Lower lobe of right lung (tissue), 2 donors: ENCODE measurements around the gene SKAP1. TPM values are rescaled to one million over a fixed set of nuclear protein-coding genes. Genes with fewer than 3 reads are reported as not detected.

Experiments
- ATAC-seq, 2 donors: fragments of 200-7000 bp; cut with Tn5 transposase; one replicate each; pipeline ENCODE4 v1.9.1; 2020 to 2022; ENCODE audit warnings: mild to moderate bottlenecking in 2 of 2, moderate library complexity in 2 of 2
- DNase-seq: peaks from one replicate; pipeline ENCODE4 v3.0.0-alpha.2; 2020
- H3K27ac ChIP-seq: fragments of 200-600 bp; one replicate; pipeline ENCODE4 v1.8.0; 2022
- H3K27me3 ChIP-seq: fragments of 200-600 bp; one replicate; pipeline ENCODE4 v1.8.0; 2022; ENCODE audit warnings: low read depth
- H3K36me3 ChIP-seq: fragments of 200-600 bp; one replicate; pipeline ENCODE4 v1.8.0; 2022; ENCODE audit warnings: mild to moderate bottlenecking
- H3K4me1 ChIP-seq: fragments of 200-600 bp; one replicate; pipeline ENCODE4 v1.8.0; 2022
- H3K4me3 ChIP-seq: fragments of 200-600 bp; one replicate; pipeline ENCODE4 v1.8.0; 2022; ENCODE audit warnings: mild to moderate bottlenecking
- H3K9me3 ChIP-seq: fragments of 200-600 bp; one replicate; pipeline ENCODE4 v1.8.0; 2022
- intact Hi-C: fragments of 100-400 bp; cut with DNase I; formaldehyde crosslinking; loops from one replicate; pipeline ENCODE4 v1.11.0; 2022
- total RNA-seq: library from RNA; stranded (reverse); fragmentation: NEBNext Ultra II Directional; extraction: Animal tissue kit (Norgen Biotek cat#: 25700); gene quantifications from one replicate; pipeline ENCODE4 v1.2.1, GENCODE V29; 2021
- TF ChIP-seq, protein P1 (sequence below): fragments of 200-600 bp; IDR thresholded peaks from one replicate; pipeline ENCODE4 v1.8.0; 2022; ENCODE audit warnings: antibody characterized with exemption, mild to moderate bottlenecking
- donor health status: DM: no; HTN: yes; CAD: no; lungs with severe emphysema.

SKAP1 gene
- total RNA-seq, 1 donor from 2014 or later: 6.4 TPM

DNA sequence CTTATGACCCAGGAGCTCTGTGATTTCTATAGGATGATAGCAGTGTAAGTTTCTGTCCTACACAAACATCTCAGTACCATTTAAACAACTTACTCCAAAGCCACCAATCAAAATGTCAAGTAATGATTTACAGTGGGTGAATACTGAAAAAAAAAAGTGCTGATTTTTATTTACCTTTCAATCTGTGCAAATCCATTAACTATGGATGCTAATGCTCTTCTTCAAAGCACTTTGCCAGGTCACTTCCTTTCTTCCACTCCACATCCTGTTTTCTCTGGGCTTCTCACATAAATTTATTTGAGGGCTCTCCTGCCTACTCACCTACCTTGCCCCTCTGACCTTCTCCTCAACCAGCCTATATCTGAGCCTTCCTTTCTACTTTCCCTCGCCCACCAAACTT, 101.6 kb downstream of the SKAP1 start:
- no peaks in the 10 kb centered on the region for H3K4me1 ChIP-seq
- H3K9me3 ChIP-seq: no peaks in the 10 kb centered on the region
- ATAC-seq (no peak), DNase-seq (no peak)
- intact Hi-C loops: no loop called here
- TF ChIP-seq, protein P1, sequence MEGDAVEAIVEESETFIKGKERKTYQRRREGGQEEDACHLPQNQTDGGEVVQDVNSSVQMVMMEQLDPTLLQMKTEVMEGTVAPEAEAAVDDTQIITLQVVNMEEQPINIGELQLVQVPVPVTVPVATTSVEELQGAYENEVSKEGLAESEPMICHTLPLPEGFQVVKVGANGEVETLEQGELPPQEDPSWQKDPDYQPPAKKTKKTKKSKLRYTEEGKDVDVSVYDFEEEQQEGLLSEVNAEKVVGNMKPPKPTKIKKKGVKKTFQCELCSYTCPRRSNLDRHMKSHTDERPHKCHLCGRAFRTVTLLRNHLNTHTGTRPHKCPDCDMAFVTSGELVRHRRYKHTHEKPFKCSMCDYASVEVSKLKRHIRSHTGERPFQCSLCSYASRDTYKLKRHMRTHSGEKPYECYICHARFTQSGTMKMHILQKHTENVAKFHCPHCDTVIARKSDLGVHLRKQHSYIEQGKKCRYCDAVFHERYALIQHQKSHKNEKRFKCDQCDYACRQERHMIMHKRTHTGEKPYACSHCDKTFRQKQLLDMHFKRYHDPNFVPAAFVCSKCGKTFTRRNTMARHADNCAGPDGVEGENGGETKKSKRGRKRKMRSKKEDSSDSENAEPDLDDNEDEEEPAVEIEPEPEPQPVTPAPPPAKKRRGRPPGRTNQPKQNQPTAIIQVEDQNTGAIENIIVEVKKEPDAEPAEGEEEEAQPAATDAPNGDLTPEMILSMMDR: no peak
- no peaks in the 10 kb centered on the region for H3K36me3 ChIP-seq
- H3K27ac ChIP-seq: no peak overlapping the region
- peaks cover 79% of the 10 kb centered on the region for H3K27me3 ChIP-seq
- no peak overlapping the region for H3K4me3 ChIP-seq

DNA sequence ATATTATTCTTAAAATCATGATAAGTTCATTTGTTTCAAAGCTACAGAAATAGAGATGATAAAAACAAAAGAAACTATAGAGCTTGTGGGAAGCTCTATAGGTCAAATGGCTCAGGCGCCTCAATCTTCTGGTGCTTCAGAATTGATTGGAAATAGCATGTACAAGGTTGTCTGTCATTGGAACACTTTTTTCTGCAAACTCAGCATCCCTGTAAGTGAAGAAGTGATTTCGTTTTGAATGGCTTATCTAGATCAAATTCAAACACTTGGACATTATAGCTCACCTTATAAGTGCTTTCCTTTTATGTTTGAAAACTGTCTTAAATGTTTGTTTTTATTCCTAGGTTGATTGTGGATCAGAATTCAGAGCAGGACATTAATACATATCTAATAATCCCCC, 103.7 kb downstream of the SKAP1 start:
- Histone ChIP-seq H3K27ac (no peak overlapping the region), H3K27me3 (peaks cover 57% of the 10 kb centered on the region), H3K4me3 (no peak overlapping the region), H3K4me1 (no peaks in the 10 kb centered on the region), H3K36me3 (no peaks in the 10 kb centered on the region), H3K9me3 (no peaks in the 10 kb centered on the region)
- TF ChIP-seq, protein P1: no peak
- DNase-seq (no peak), ATAC-seq (no peak)
- intact Hi-C loops: no loop called here

DNA sequence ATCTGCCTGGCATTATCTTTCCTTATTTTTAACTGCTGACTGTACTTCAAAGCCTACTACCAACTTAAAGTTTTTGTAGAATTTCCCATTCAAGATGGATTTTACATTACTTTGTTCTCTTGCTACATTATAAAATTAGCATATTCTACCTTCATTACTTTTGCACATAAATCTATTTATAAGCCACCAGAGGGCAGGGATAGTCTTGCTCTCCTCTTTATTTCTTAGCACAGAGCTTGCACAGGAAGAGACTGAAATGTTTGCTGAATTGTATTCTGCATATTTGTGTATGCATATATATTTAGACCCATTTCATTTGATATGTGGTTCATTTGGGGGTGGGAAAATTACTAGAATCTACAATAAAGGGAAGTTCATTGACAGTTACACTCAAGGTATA, 108.0 kb downstream of the SKAP1 start:
- Histone ChIP-seq H3K27me3 (peaks cover 23% of the 10 kb centered on the region), H3K27ac (no peak overlapping the region), H3K4me3 (no peak overlapping the region), H3K36me3 (no peaks in the 10 kb centered on the region), H3K9me3 (no peaks in the 10 kb centered on the region), H3K4me1 (no peaks in the 10 kb centered on the region)
- DNase-seq (no peak), ATAC-seq (no peak)
- TF ChIP-seq, protein P1: no peak
- intact Hi-C loops: no loop called here

DNA sequence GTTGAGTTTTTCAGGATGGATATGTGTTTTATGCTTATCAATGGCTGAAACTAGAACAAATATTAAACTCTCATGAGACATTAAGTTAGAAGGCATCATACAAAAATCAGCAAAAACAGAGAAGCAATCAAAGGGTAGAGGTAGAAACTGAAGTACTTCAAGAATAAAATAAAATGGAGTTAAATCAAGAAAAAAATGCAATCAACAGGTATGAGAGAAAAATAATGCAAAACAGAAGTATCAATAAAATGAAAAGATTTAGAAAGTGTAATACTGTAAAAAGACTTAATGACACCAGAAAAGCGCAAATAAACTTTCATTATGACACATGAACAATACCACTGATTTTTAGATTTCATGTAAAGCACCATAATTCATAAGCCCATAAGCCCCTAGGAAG, 112.3 kb downstream of the SKAP1 start:
- Histone ChIP-seq H3K9me3 (no peaks in the 10 kb centered on the region), H3K27ac (no peak overlapping the region), H3K4me1 (no peaks in the 10 kb centered on the region), H3K27me3 (peaks cover 10% of the 10 kb centered on the region), H3K4me3 (no peak overlapping the region), H3K36me3 (no peaks in the 10 kb centered on the region)
- ATAC-seq: no peak
- intact Hi-C loops: no loop called here
- TF ChIP-seq, protein P1: no peak
- DNase-seq: no peak

DNA sequence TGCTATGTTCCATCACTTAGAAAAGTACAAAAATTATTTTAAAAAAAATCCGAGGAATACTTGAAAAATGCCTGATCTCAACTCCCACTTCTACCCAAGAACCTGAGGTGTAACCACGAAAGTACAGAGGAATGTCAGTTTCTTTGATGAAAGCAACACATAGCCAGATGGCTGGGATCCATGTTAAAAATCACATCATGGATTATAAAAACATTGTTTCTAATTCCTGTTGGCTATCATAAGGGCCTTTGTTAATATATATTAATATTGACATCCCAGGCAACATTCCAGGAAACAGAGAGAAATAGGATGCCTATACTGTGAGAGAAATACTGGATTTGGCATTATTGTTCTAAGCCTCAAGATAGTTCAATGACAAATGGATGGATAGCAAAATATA, 115.3 kb downstream of the SKAP1 start:
- H3K4me3 ChIP-seq: no peak overlapping the region
- intact Hi-C loops: no loop called here
- TF ChIP-seq, protein P1: no peak
- ATAC-seq: no peak
- H3K27me3 ChIP-seq: peaks cover 40% of the 10 kb centered on the region
- no peak for DNase-seq
- no peaks in the 10 kb centered on the region for H3K4me1 ChIP-seq
- no peaks in the 10 kb centered on the region for H3K9me3 ChIP-seq
- H3K27ac ChIP-seq: no peak overlapping the region
- no peaks in the 10 kb centered on the region for H3K36me3 ChIP-seq
